HCT116 (cell line): ENCODE results near the gene GATB. TPM values are rescaled to one million over a fixed set of nuclear protein-coding genes. Genes with fewer than 3 reads are reported as not detected.

Experiments
- ATAC-seq: fragments of 200-7000 bp; cut with Tn5 transposase; 2 replicates; pipeline ENCODE4 v1.9.1; 2020; ENCODE audit warnings: mild to moderate bottlenecking, moderate library complexity
- BruUV-seq: library from RNA; stranded (reverse); fragments of 400-500 nt; replicated peaks from 2 replicates; lab custom pipeline; 2021; lab: Mats Ljungman, UMichigan
- CTCF ChIA-PET: fragments of 300-600 bp; sonication (Branson Sonifier 250); formaldehyde crosslinking; loops from one replicate; lab custom pipeline; 2021; ENCODE audit warnings: antibody characterized with exemption; lab: Charles Lee
- POLR2A ChIA-PET: fragments of 300-600, 350-600 bp; sonication (Branson Sonifier 250); formaldehyde crosslinking; loops from one replicate; lab custom pipeline; 2021; ENCODE audit warnings: antibody characterized with exemption; lab: Charles Lee
- RAD21 ChIA-PET, 2 experiments: fragments of 300-600 bp; sonication (Branson Sonifier 250); formaldehyde crosslinking; loops; one replicate each; lab custom pipeline; 2023; ENCODE audit warnings: low total read pairs in 2 of 2; ENCODE audit not compliant: uncharacterized antibody in 2 of 2, unreplicated experiment in 2 of 2, low non-redundant PET in 1 of 2; lab: Charles Lee
- DNase-seq: peaks from one replicate; pipeline ENCODE4 v3.0.0-alpha.2; 2010; ENCODE audit warnings: low read depth, low spot score
- H2AFZ ChIP-seq: fragments of 200-600 bp; shearing (Covaris generic), sonication (generic); 2 replicates; pipeline ENCODE4 v1.6.1; 2017; ENCODE audit warnings: low read depth, mixed run types, mixed read lengths, antibody characterized with exemption, low read length; ENCODE audit not compliant: poor library complexity, severe bottlenecking
- H3K27ac ChIP-seq: 2 replicates; pipeline ENCODE4 v1.5.1; 2012; ENCODE audit warnings: low read depth, low read length
- H3K27me3 ChIP-seq: fragments of 200-600 bp; sonication (generic); 2 replicates; pipeline ENCODE4 v1.6.1; 2016; ENCODE audit warnings: mixed run types, low read length, mixed read lengths; ENCODE audit not compliant: insufficient read depth
- H3K36me3 ChIP-seq, 2 experiments: fragments of 200-500 bp in 1 of 2; fragments of 200-600 bp in 1 of 2; sonication (Bioruptor generic) in 1 of 2; sonication (generic) in 1 of 2; 2 replicates each; pipeline versions ENCODE4 v1.5.1 to v1.6.1; 2014 to 2016; ENCODE audit warnings: low read length in 2 of 2, inconsistent platforms in 1 of 2, mixed read lengths in 1 of 2, mixed run types in 1 of 2; ENCODE audit not compliant: insufficient read depth in 2 of 2, control insufficient read depth in 1 of 2
- H3K4me1 ChIP-seq, 2 experiments: fragments of 200-600 bp in 1 of 2; sonication (generic) in 1 of 2; 2 replicates each; pipeline versions ENCODE4 v1.5.1 to v1.6.1; 2012 to 2017; ENCODE audit warnings: low read length in 2 of 2, inconsistent platforms in 1 of 2, mild to moderate bottlenecking in 1 of 2, mixed read lengths in 1 of 2, mixed run types in 1 of 2, moderate library complexity in 1 of 2; ENCODE audit not compliant: insufficient read depth in 2 of 2, control insufficient read depth in 1 of 2
- H3K4me2 ChIP-seq: fragments of 200-600 bp; sonication (generic); 2 replicates; pipeline ENCODE4 v1.6.1; 2017; ENCODE audit warnings: mixed run types, low read length, mixed read lengths
- H3K4me3 ChIP-seq, 2 experiments: fragments of 200-600 bp in 1 of 2; sonication (generic) in 1 of 2; replicated peaks in 1 of 2; 2 replicates each; pipeline ENCODE4 v1.5.1; 2011 to 2016; ENCODE audit warnings: low read length in 2 of 2, control low read depth in 1 of 2, low read depth in 1 of 2, mild to moderate bottlenecking in 1 of 2, mixed read lengths in 1 of 2, mixed run types in 1 of 2
- H3K79me2 ChIP-seq: fragments of 200-600 bp; sonication (generic); 2 replicates; pipeline ENCODE4 v1.6.1; 2017; ENCODE audit warnings: mild to moderate bottlenecking, mixed run types, low read length, moderate library complexity, mixed read lengths; ENCODE audit not compliant: insufficient read depth
- H3K9ac ChIP-seq: fragments of 200-600 bp; sonication (generic); 2 replicates; pipeline ENCODE4 v1.6.1; 2016; ENCODE audit warnings: low read length, mixed read lengths
- H3K9me2 ChIP-seq: fragments of 200-600 bp; sonication (generic), shearing (Covaris generic); 2 replicates; pipeline ENCODE4 v1.6.1; 2017; ENCODE audit warnings: mixed run types, mild to moderate bottlenecking, moderate library complexity; ENCODE audit not compliant: insufficient read depth
- H3K9me3 ChIP-seq, 2 experiments: fragments of 200-500 bp in 1 of 2; fragments of 200-600 bp in 1 of 2; sonication (Bioruptor generic) in 1 of 2; sonication (generic) in 1 of 2; 2 replicates each; pipeline ENCODE4 v1.6.1; 2014 to 2017; ENCODE audit warnings: low read length in 2 of 2, mixed read lengths in 2 of 2, inconsistent platforms in 1 of 2, low read depth in 1 of 2, mild to moderate bottlenecking in 1 of 2, mixed run types in 1 of 2, moderate library complexity in 1 of 2; ENCODE audit not compliant: control insufficient read depth in 1 of 2, insufficient read depth in 1 of 2
- H4K20me1 ChIP-seq: fragments of 200-600 bp; sonication (generic), shearing (Covaris generic); 2 replicates; pipeline ENCODE4 v1.6.1; 2017; ENCODE audit warnings: mixed run types, mild to moderate bottlenecking, moderate library complexity; ENCODE audit not compliant: insufficient read depth
- CBX3 ChIP-seq: IDR thresholded peaks from 2 replicates; pipeline ENCODE4 v1.6.1; 2012; ENCODE audit warnings: low read depth
- CEBPB ChIP-seq: IDR thresholded peaks from 2 replicates; pipeline ENCODE4 v1.6.1; 2012; ENCODE audit warnings: low read depth
- EGR1 ChIP-seq: IDR thresholded peaks from 2 replicates; pipeline ENCODE4 v1.6.1; 2012; ENCODE audit warnings: low read depth
- ELF1 ChIP-seq: IDR thresholded peaks from 2 replicates; pipeline ENCODE4 v1.6.1; 2012; ENCODE audit warnings: low read depth, borderline replicate concordance
- FOSL1 ChIP-seq: IDR thresholded peaks from 2 replicates; pipeline ENCODE4 v1.6.1; 2012; ENCODE audit warnings: low read depth
- JUND ChIP-seq: IDR thresholded peaks from 2 replicates; pipeline ENCODE4 v1.6.1; 2012
- POLR2A ChIP-seq: IDR thresholded peaks from 2 replicates; pipeline ENCODE4 v1.7.0; 2011; ENCODE audit warnings: borderline replicate concordance; ENCODE audit not compliant: insufficient read depth, insufficient read length; ENCODE audit errors: extremely low read depth
- POLR2AphosphoS5 ChIP-seq: IDR thresholded peaks from 2 replicates; pipeline ENCODE4 v1.6.1; 2011; ENCODE audit warnings: mild to moderate bottlenecking, low read depth, low read length, moderate library complexity
- SIN3A ChIP-seq: IDR thresholded peaks from 2 replicates; pipeline ENCODE4 v1.6.1; 2012; ENCODE audit warnings: low read depth
- SP1 ChIP-seq: IDR thresholded peaks from 2 replicates; pipeline ENCODE4 v1.6.1; 2012; ENCODE audit warnings: low read depth
- SRF ChIP-seq: IDR thresholded peaks from 2 replicates; pipeline ENCODE4 v1.6.1; 2012; ENCODE audit warnings: low read depth
- YY1 ChIP-seq: IDR thresholded peaks from 2 replicates; pipeline ENCODE4 v1.6.1; 2011; ENCODE audit warnings: low read length, low read depth, moderate library complexity, mild to moderate bottlenecking; ENCODE audit not compliant: insufficient replicate concordance; ENCODE audit errors: extremely low read depth
- ZFX ChIP-seq: fragments of 450-650 bp; IDR thresholded peaks from 2 replicates; pipeline ENCODE4 v1.6.1; 2017
- intact Hi-C: fragments of 100-400 bp; cut with micrococcal nuclease; formaldehyde crosslinking; loops from 2 replicates; pipeline ENCODE4 v1.10.0; 2022
- total RNA-seq: library from RNA; stranded (reverse); gene quantifications from one replicate; pipeline ENCODE4 v1.2.1, GENCODE V29; 2021; ENCODE audit not compliant: unreplicated experiment
- TF ChIP-seq, protein P1 (sequence below): IDR thresholded peaks from 2 replicates; pipeline ENCODE4 v1.6.1; 2011; ENCODE audit warnings: mild to moderate bottlenecking, low read length, moderate library complexity; ENCODE audit not compliant: insufficient replicate concordance; ENCODE audit errors: extremely low read depth
- TF ChIP-seq, protein P2 (sequence below), 3 experiments: fragments of 200-600 bp in 1 of 3; sonication (generic) in 1 of 3; IDR thresholded peaks in 2 of 3; conservative IDR thresholded peaks in 1 of 3; 2 replicates each; pipeline ENCODE4 v1.5.1; 2012 to 2017; ENCODE audit warnings: low read depth in 2 of 3, low read length in 2 of 3, antibody characterized with exemption in 1 of 3, borderline replicate concordance in 1 of 3, control low read depth in 1 of 3, mild to moderate bottlenecking in 1 of 3, mixed read lengths in 1 of 3, mixed run types in 1 of 3, moderate library complexity in 1 of 3; ENCODE audit not compliant: insufficient read depth in 1 of 3
- TF ChIP-seq, protein P3 (sequence below): IDR thresholded peaks from 2 replicates; pipeline ENCODE4 v1.6.1; 2012

Gene GATB
- total RNA-seq, 1 experiment from 2014 or later = 29.3 TPM

DNA sequence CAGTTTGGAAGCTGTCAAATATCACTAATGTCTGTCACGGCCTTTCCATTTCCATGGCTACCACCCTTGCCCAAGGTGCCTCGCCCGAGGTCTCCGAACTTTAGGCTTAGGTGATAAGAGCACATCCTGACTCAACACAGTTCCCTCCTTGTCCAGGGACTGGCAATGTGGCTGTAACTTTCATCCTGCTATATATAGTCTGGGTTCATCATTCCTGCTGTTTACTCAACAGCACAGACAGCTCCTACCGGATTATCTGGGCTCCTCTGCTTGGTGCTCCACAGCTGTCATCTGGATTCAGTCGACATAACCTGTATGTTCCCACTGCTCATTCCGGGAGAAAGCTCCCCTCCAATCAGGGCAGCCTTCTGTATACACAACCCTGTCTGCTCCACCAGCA is 51.2 kb downstream of the GATB start:
- Histone ChIP-seq H3K27ac (no peak overlapping the region), H4K20me1 (no peaks in the 10 kb centered on the region), H2AFZ (no peak overlapping the region), H3K9ac (no peak overlapping the region), H3K9me2 (no peaks in the 10 kb centered on the region), H3K79me2 (no peaks in the 10 kb centered on the region), H3K27me3 (no peaks in the 10 kb centered on the region), H3K4me2 (no peak overlapping the region), H3K36me3 (no peaks in the 10 kb centered on the region), H3K4me3 (no peak overlapping the region), H3K9me3 (no peaks in the 10 kb centered on the region), H3K4me1 (no peaks in the 10 kb centered on the region)
- intact Hi-C loops = no loop called here
- DNase-seq (no peak), ATAC-seq (no peak)
- TF ChIP-seq, protein P1, sequence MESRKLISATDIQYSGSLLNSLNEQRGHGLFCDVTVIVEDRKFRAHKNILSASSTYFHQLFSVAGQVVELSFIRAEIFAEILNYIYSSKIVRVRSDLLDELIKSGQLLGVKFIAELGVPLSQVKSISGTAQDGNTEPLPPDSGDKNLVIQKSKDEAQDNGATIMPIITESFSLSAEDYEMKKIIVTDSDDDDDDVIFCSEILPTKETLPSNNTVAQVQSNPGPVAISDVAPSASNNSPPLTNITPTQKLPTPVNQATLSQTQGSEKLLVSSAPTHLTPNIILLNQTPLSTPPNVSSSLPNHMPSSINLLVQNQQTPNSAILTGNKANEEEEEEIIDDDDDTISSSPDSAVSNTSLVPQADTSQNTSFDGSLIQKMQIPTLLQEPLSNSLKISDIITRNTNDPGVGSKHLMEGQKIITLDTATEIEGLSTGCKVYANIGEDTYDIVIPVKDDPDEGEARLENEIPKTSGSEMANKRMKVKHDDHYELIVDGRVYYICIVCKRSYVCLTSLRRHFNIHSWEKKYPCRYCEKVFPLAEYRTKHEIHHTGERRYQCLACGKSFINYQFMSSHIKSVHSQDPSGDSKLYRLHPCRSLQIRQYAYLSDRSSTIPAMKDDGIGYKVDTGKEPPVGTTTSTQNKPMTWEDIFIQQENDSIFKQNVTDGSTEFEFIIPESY = no peak
- TF ChIP-seq POLR2A (no peak), ELF1 (no peak), EGR1 (no peak), FOSL1 (no peak), CEBPB (no peak), SRF (no peak), POLR2AphosphoS5 (no peak), JUND (no peak), SIN3A (no peak), SP1 (no peak), YY1 (no peak), CBX3 (no peak), ZFX (no peak)
- TF ChIP-seq, protein P2, sequence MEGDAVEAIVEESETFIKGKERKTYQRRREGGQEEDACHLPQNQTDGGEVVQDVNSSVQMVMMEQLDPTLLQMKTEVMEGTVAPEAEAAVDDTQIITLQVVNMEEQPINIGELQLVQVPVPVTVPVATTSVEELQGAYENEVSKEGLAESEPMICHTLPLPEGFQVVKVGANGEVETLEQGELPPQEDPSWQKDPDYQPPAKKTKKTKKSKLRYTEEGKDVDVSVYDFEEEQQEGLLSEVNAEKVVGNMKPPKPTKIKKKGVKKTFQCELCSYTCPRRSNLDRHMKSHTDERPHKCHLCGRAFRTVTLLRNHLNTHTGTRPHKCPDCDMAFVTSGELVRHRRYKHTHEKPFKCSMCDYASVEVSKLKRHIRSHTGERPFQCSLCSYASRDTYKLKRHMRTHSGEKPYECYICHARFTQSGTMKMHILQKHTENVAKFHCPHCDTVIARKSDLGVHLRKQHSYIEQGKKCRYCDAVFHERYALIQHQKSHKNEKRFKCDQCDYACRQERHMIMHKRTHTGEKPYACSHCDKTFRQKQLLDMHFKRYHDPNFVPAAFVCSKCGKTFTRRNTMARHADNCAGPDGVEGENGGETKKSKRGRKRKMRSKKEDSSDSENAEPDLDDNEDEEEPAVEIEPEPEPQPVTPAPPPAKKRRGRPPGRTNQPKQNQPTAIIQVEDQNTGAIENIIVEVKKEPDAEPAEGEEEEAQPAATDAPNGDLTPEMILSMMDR (IDR thresholded peaks at IDR 0.05 in 2 of 3, conservative IDR thresholded peaks at IDR 0.05 in 1 of 3; ENCODE audit: borderline replicate concordance in 1 of 3, insufficient read depth in 1 of 3, low read depth in 2 of 3, low read length in 2 of 3) = no peak
- TF ChIP-seq, protein P3, sequence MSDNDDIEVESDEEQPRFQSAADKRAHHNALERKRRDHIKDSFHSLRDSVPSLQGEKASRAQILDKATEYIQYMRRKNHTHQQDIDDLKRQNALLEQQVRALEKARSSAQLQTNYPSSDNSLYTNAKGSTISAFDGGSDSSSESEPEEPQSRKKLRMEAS = no peak
- ChIA-PET RAD21 (no interaction called here), CTCF (no interaction called here), POLR2A (no interaction called here)
- no TSS peak for BruUV-seq
